ENCODE data around the gene SLC35F6.

- TF ChIP-seq CTCF (IDR thresholded peaks at IDR 0.05) (no peak), POLR2A (IDR thresholded peaks at IDR 0.05) (no peak), POLR2AphosphoS5 (IDR thresholded peaks at IDR 0.05) (no peak)
Measured at GRCh38 chr2:26752656-26753055, 11.4 kb upstream of the SLC35F6 start.
